Activated naive CD8-positive, alpha-beta T cell (primary cell): Measurements from ENCODE around the gene PLIN4.

Experiments
- H3K27ac Mint-ChIP-seq: one replicate; pipeline ENCODE4 v1.8.0; 2021; ENCODE audit warnings: mixed read lengths
- H3K27me3 Mint-ChIP-seq: one replicate; pipeline ENCODE4 v1.8.0; 2021; ENCODE audit warnings: mixed read lengths
- H3K36me3 Mint-ChIP-seq: one replicate; pipeline ENCODE4 v1.8.0; 2021; ENCODE audit warnings: mixed read lengths
- H3K4me1 Mint-ChIP-seq: one replicate; pipeline ENCODE4 v1.8.0; 2021; ENCODE audit warnings: low read depth, mixed read lengths
- H3K4me3 Mint-ChIP-seq: one replicate; pipeline ENCODE4 v1.8.0; 2021; ENCODE audit warnings: mild to moderate bottlenecking, mixed read lengths
- H3K9me3 Mint-ChIP-seq: one replicate; pipeline ENCODE4 v1.8.0; 2021; ENCODE audit warnings: low read depth, mixed read lengths

Gene PLIN4

GRCh38 chr19:4473763-4474513 lies 44.3 kb downstream of the PLIN4 start:
- Mint-ChIP-seq H3K27ac (no peak overlapping the region), H3K27me3 (no peaks in the 10 kb centered on the region), H3K9me3 (no peaks in the 10 kb centered on the region), H3K4me3 (peak overlapping the region; percentile 73), H3K4me1 (peaks cover 17% of the 10 kb centered on the region), H3K36me3 (peaks cover 2% of the 10 kb centered on the region)

- Mint-ChIP-seq H3K4me1 (peaks cover 17% of the 10 kb centered on the region), H3K4me3 (peak overlapping the region; percentile 81), H3K27ac (no peak overlapping the region), H3K9me3 (no peaks in the 10 kb centered on the region), H3K27me3 (no peaks in the 10 kb centered on the region), H3K36me3 (peaks cover 2% of the 10 kb centered on the region)
These were observed 45.1 kb downstream of the PLIN4 start for GRCh38 chr19:4473011-4473762.

GRCh38 chr19:4472174-4472974 lies 45.9 kb downstream of the PLIN4 start, which contains the start of gene HDGFL2:
TSS of gene HDGFL2 (plus strand) at chr19:4472297. CDS start at chr19:4472351, 54 bp downstream.
- Mint-ChIP-seq H3K4me1 (peaks cover 17% of the 10 kb centered on the region), H3K36me3 (peaks cover 2% of the 10 kb centered on the region), H3K27ac (no peak within 1 kb of the TSS), H3K27me3 (no peaks in the 10 kb centered on the region), H3K9me3 (no peaks in the 10 kb centered on the region), H3K4me3 (peak within 1 kb of the TSS; percentile 81)

GRCh38 chr19:4471403-4472173 lies 46.7 kb downstream of the PLIN4 start:
- no peaks in the 10 kb centered on the region for H3K9me3 Mint-ChIP-seq
- no peak overlapping the region for H3K4me3 Mint-ChIP-seq
- H3K27me3 Mint-ChIP-seq, result no peaks in the 10 kb centered on the region
- H3K27ac Mint-ChIP-seq, result no peak overlapping the region
- peaks cover 17% of the 10 kb centered on the region for H3K4me1 Mint-ChIP-seq
- peaks cover 2% of the 10 kb centered on the region for H3K36me3 Mint-ChIP-seq

GRCh38 chr19:4467835-4468234 lies 50.5 kb downstream of the PLIN4 start:
- Mint-ChIP-seq H3K36me3 (no peaks in the 10 kb centered on the region), H3K9me3 (no peaks in the 10 kb centered on the region), H3K4me1 (peaks cover 5% of the 10 kb centered on the region), H3K27ac (no peak overlapping the region), H3K4me3 (no peak overlapping the region), H3K27me3 (no peaks in the 10 kb centered on the region)

GRCh38 chr19:4464815-4465581 lies 53.3 kb downstream of the PLIN4 start:
- no peaks in the 10 kb centered on the region for H3K9me3 Mint-ChIP-seq
- no peaks in the 10 kb centered on the region for H3K27me3 Mint-ChIP-seq
- no peak overlapping the region for H3K4me3 Mint-ChIP-seq
- H3K27ac Mint-ChIP-seq, result no peak overlapping the region
- H3K36me3 Mint-ChIP-seq, result no peaks in the 10 kb centered on the region
- no peaks in the 10 kb centered on the region for H3K4me1 Mint-ChIP-seq

GRCh38 chr19:4457654-4458395 lies 60.5 kb downstream of the PLIN4 start, which contains the start of gene UBXN6:
TSS of gene UBXN6 (minus strand) at chr19:4457794. CDS start at chr19:4457697, 97 bp downstream.
- Mint-ChIP-seq H3K27ac (peak within 1 kb of the TSS; percentile 86), H3K27me3 (no peaks in the 10 kb centered on the region), H3K36me3 (no peaks in the 10 kb centered on the region)

GRCh38 chr19:4456843-4457653 lies 61.2 kb downstream of the PLIN4 start:
- H3K36me3 Mint-ChIP-seq, result no peaks in the 10 kb centered on the region
- no peaks in the 10 kb centered on the region for H3K27me3 Mint-ChIP-seq
- no peaks in the 10 kb centered on the region for H3K9me3 Mint-ChIP-seq
- H3K4me1 Mint-ChIP-seq, result peaks cover 18% of the 10 kb centered on the region
- peak overlapping the region; percentile 92 for H3K4me3 Mint-ChIP-seq
- H3K27ac Mint-ChIP-seq, result peak overlapping the region; percentile 62

More at GRCh38 chr19:4457654-4458395, 60.5 kb downstream of the PLIN4 start, which contains the start of gene UBXN6:
- H3K4me1 Mint-ChIP-seq, result peaks cover 18% of the 10 kb centered on the region
- H3K4me3 Mint-ChIP-seq, result peak within 1 kb of the TSS; percentile 92
- no peaks in the 10 kb centered on the region for H3K9me3 Mint-ChIP-seq

GRCh38 chr19:4456476-4456842 lies 61.8 kb downstream of the PLIN4 start:
- Mint-ChIP-seq H3K27me3 (no peaks in the 10 kb centered on the region), H3K4me3 (peak overlapping the region; percentile 87), H3K4me1 (peaks cover 18% of the 10 kb centered on the region), H3K27ac (peak overlapping the region; percentile 62), H3K9me3 (no peaks in the 10 kb centered on the region), H3K36me3 (no peaks in the 10 kb centered on the region)

GRCh38 chr19:4455719-4456475 lies 62.4 kb downstream of the PLIN4 start:
- H3K27me3 Mint-ChIP-seq, result no peaks in the 10 kb centered on the region
- H3K36me3 Mint-ChIP-seq, result no peaks in the 10 kb centered on the region
- H3K4me1 Mint-ChIP-seq, result peaks cover 18% of the 10 kb centered on the region
- no peaks in the 10 kb centered on the region for H3K9me3 Mint-ChIP-seq
- H3K27ac Mint-ChIP-seq, result peak overlapping the region; percentile 62
- peak overlapping the region; percentile 87 for H3K4me3 Mint-ChIP-seq

- Mint-ChIP-seq H3K27me3 (no peaks in the 10 kb centered on the region), H3K9me3 (no peaks in the 10 kb centered on the region), H3K36me3 (no peaks in the 10 kb centered on the region), H3K4me3 (peak overlapping the region; percentile 23), H3K27ac (no peak overlapping the region), H3K4me1 (peaks cover 18% of the 10 kb centered on the region)
These were observed 63.3 kb downstream of the PLIN4 start for GRCh38 chr19:4454747-4455718.
